K562 (cell line): ENCODE measurements around the gene PPARD. TPM values are rescaled to one million over a fixed set of nuclear protein-coding genes. Genes with fewer than 3 reads are reported as not detected.
A peak's percentile ranks its signal among the peaks of the same experiment; 100 is the strongest.

Source experiments
- CHD1 ChIP-seq: fragments of 200-600 bp; sonication (generic); IDR thresholded peaks from one replicate; pipeline ENCODE4 v1.6.1; 2012; ENCODE audit warnings: mild to moderate bottlenecking, moderate library complexity, low read length, inconsistent platforms
- CTBP1 ChIP-seq: fragments of 450-650 bp; IDR thresholded peaks from 2 replicates; pipeline ENCODE4 v1.6.1; 2016; ENCODE audit warnings: borderline replicate concordance
- E2F6 ChIP-seq, 2 experiments: IDR thresholded peaks; 2 replicates each; pipeline ENCODE4 v1.6.1; 2011; ENCODE audit warnings: borderline replicate concordance in 1 of 2, control low read depth in 1 of 2, low read depth in 1 of 2, low read length in 1 of 2, mild to moderate bottlenecking in 1 of 2, mixed read lengths in 1 of 2, moderate library complexity in 1 of 2; ENCODE audit not compliant: insufficient read depth in 1 of 2, insufficient read length in 1 of 2, poor library complexity in 1 of 2, severe bottlenecking in 1 of 2; ENCODE audit errors: extremely low read depth in 1 of 2
- FOS ChIP-seq: IDR thresholded peaks from 3 replicates; pipeline ENCODE4 v1.6.1; 2011; ENCODE audit not compliant: insufficient read length; ENCODE audit errors: extremely low read depth
- MGA ChIP-seq: fragments of 450-650 bp; IDR thresholded peaks from 2 replicates; pipeline ENCODE4 v1.6.1; 2016; ENCODE audit warnings: mild to moderate bottlenecking, moderate library complexity
- MXI1 ChIP-seq: IDR thresholded peaks from 2 replicates; pipeline ENCODE4 v1.6.1; 2011; ENCODE audit warnings: low read depth, mild to moderate bottlenecking, improper control_type of control experiment, low read length
- RBM25 ChIP-seq: fragments of 200-400 bp; formaldehyde crosslinking; IDR thresholded peaks from 2 replicates; pipeline ENCODE4 v1.6.1; 2018; ENCODE audit warnings: low read length, low read depth, moderate library complexity; ENCODE audit not compliant: severe bottlenecking
- SAP30 ChIP-seq: fragments of 200-600 bp; sonication (generic); IDR thresholded peaks from 2 replicates; pipeline ENCODE4 v1.6.1; 2012; ENCODE audit warnings: borderline replicate concordance, low read depth, mild to moderate bottlenecking, moderate library complexity, low read length, control low read depth, inconsistent platforms; ENCODE audit not compliant: insufficient read depth, poor library complexity, severe bottlenecking
- USF1 ChIP-seq: sonication (generic); formaldehyde crosslinking; IDR thresholded peaks from 2 replicates; pipeline ENCODE4 v1.9.0; 2022; ENCODE audit warnings: mild to moderate bottlenecking, missing genetic modification reagents
- ZEB2 ChIP-seq: fragments of 450-650 bp; IDR thresholded peaks from 2 replicates; pipeline ENCODE4 v1.6.1; 2016
- ZNF316 ChIP-seq: fragments of 450-650 bp; IDR thresholded peaks from 2 replicates; pipeline ENCODE4 v1.6.1; 2016
- polyA plus RNA-seq, 8 experiments: library from polyadenylated mRNA; depleted of rRNA in 4 of 8; stranded (reverse) in 5 of 8; unstranded in 3 of 8; fragments of >200 nt; fragmentation: Nextera tagmentation in 2 of 8; fragmentation: Illumina TruSeq in 1 of 8; extraction: Ambion mirVana in 2 of 8; extraction: Trizol in 1 of 8; gene quantifications; 2 replicates each; pipeline versions ENCODE4 v1.2.1 to v1.2.3, GENCODE V29; 2011 to 2014; ENCODE audit warnings: inconsistent platforms in 1 of 8, missing spikeins in 1 of 8
- total RNA-seq, 7 experiments: library from RNA; depleted of rRNA in 6 of 7; stranded (reverse); fragments of >200 nt in 6 of 7; fragmentation: Illumina TruSeq in 2 of 7; extraction: Trizol in 2 of 7; gene quantifications; 2 replicates each; pipeline versions ENCODE4 v1.2.1 to v1.2.3, GENCODE V29; 2011 to 2021; ENCODE audit warnings: low replicate concordance in 1 of 7
- TF ChIP-seq, protein P1 (sequence below): fragments of 250-450 bp; sonication (Bioruptor Pico); IDR thresholded peaks from 2 replicates; pipeline ENCODE4 v1.8.0; 2021; ENCODE audit warnings: borderline replicate concordance, mild to moderate bottlenecking, moderate library complexity; ENCODE audit not compliant: poor library complexity, severe bottlenecking

Gene PPARD
- total and polyA plus RNA-seq, 9 of the 15 experiments (the other 6 are each of a cell fraction or from before 2014, with no cell fraction given), result 0.14 to 13.2 (median 3.8) TPM

DNA sequence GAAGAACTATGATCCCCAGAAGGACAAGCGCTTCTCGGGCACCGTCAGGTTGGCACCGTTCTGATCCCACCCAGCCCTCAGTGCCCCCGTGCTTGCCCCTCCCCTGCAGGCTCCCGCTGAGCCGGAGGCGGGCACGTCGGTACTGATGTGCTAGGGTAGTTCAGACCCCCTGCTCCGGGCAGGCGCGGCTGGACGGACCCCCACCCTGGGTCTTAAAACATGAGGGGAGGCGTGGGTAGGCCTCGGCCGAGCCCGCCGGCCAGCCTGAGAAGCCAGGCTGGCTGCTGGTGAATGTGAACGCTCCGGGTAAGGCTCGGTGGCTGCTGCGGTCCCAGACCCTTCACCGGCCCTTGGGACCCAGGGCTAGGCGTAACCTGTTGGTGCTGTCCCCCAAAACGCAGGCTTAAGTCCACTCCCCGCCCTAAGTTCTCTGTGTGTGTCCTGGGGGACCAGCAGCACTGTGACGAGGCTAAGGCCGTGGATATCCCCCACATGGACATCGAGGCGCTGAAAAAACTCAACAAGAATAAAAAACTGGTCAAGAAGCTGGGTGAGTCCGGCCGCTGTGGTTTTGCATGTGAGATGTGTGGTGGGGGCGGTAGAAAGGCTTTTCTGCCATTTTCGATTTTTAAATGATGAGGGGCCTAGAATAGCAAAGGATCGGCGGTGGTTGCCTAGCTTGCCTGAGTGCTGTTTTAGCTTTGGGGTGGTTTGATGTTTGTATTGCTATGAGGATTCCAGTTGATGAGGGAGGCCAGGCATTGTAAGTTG lies 126.8 kb downstream of the PPARD start (continued):
- peak; percentile 38 for TF ChIP-seq CHD1
- TF ChIP-seq E2F6 (IDR thresholded peaks at IDR 0.05; ENCODE audit: borderline replicate concordance in 1 of 2, extremely low read depth in 1 of 2, insufficient read depth in 1 of 2, insufficient read length in 1 of 2, low read depth in 1 of 2, low read length in 1 of 2, poor library complexity in 1 of 2, severe bottlenecking in 1 of 2), result no peak
- peak; percentile 7 for TF ChIP-seq SAP30
- TF ChIP-seq FOS, result no peak
- TF ChIP-seq CTBP1, result no peak
- no peak for TF ChIP-seq MXI1
- TF ChIP-seq MGA, result no peak
- TF ChIP-seq, protein P1, sequence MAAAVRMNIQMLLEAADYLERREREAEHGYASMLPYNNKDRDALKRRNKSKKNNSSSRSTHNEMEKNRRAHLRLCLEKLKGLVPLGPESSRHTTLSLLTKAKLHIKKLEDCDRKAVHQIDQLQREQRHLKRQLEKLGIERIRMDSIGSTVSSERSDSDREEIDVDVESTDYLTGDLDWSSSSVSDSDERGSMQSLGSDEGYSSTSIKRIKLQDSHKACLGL (CRISPR knock-in tag), result no peak
- TF ChIP-seq RBM25, result no peak
- TF ChIP-seq ZEB2, result no peak
- no peak for TF ChIP-seq ZNF316
- 0 out of 2 replicates have a peak, but pooled peaks have one; percentile 0 for TF ChIP-seq USF1 (CRISPR knock-in tag)
